Astrocyte (in vitro differentiated cells and primary cell): ENCODE data around the gene MLIP.

ENCODE experiments used
- EZH2 ChIP-seq: IDR thresholded peaks from 2 replicates; pipeline ENCODE4 v1.6.1; 2012; ENCODE audit warnings: mild to moderate bottlenecking, low read length, inconsistent platforms; ENCODE audit not compliant: insufficient read depth
- TF ChIP-seq, protein P1 (sequence below): IDR thresholded peaks from 2 replicates; pipeline ENCODE4 v1.5.1; 2011; ENCODE audit warnings: low read depth, mild to moderate bottlenecking, inconsistent platforms, low read length, moderate library complexity; ENCODE audit not compliant: insufficient read depth

DNA sequence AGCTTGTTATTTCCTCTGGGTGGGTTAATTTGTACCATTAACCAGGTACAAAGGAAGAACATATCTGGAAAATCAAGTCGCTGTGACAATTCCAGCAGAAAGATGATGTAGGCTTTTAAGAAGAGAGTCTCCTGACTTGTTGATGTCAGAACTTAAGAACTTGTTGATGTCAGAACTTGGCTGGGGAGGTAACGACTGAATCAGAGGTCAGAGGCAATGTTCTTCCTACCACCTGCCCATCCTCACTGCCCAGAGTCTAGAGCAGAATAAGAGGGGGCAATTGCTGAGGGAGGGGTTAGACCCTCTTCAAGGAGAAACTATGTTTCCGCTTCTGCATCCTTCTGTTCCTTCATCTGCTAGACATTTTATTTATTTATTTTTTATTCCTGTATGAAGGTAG, 18.9 kb downstream of the MLIP start:
- TF ChIP-seq, protein P1, sequence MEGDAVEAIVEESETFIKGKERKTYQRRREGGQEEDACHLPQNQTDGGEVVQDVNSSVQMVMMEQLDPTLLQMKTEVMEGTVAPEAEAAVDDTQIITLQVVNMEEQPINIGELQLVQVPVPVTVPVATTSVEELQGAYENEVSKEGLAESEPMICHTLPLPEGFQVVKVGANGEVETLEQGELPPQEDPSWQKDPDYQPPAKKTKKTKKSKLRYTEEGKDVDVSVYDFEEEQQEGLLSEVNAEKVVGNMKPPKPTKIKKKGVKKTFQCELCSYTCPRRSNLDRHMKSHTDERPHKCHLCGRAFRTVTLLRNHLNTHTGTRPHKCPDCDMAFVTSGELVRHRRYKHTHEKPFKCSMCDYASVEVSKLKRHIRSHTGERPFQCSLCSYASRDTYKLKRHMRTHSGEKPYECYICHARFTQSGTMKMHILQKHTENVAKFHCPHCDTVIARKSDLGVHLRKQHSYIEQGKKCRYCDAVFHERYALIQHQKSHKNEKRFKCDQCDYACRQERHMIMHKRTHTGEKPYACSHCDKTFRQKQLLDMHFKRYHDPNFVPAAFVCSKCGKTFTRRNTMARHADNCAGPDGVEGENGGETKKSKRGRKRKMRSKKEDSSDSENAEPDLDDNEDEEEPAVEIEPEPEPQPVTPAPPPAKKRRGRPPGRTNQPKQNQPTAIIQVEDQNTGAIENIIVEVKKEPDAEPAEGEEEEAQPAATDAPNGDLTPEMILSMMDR = no peak
- TF ChIP-seq EZH2 = no peak
